K562 (cell line): ENCODE results near the gene EIF2S3. TPM values are rescaled to one million over a fixed set of nuclear protein-coding genes. Genes with fewer than 3 reads are reported as not detected.
A peak's percentile ranks its signal among the peaks of the same experiment; 100 is the strongest.

Experiments
- FOSL1 ChIP-seq: fragments of 200-800 bp; sonication (Bioruptor generic); conservative IDR thresholded peaks from 2 replicates; pipeline ENCODE4 v1.6.1; 2016; ENCODE audit warnings: missing genetic modification characterization, missing compliant biosample characterization
- FOXO4 ChIP-seq: fragments of 450-650 bp; formaldehyde crosslinking; IDR thresholded peaks from 2 replicates; pipeline ENCODE4 v1.4.0; 2020; ENCODE audit warnings: mild to moderate bottlenecking, moderate library complexity
- NFE2 ChIP-seq: IDR thresholded peaks from 2 replicates; pipeline ENCODE4 v1.6.1; 2014; ENCODE audit warnings: antibody characterized with exemption, low read depth
- TRIM25 ChIP-seq: fragments of 450-650 bp; IDR thresholded peaks from 2 replicates; pipeline ENCODE4 v1.7.0; 2016; ENCODE audit warnings: borderline replicate concordance
- ZNF124 ChIP-seq: sonication (generic); formaldehyde crosslinking; IDR thresholded peaks from 2 replicates; pipeline ENCODE4 v1.8.1; 2022; ENCODE audit warnings: missing genetic modification reagents
- ZNF217 ChIP-seq: sonication (generic); formaldehyde crosslinking; IDR thresholded peaks from 2 replicates; pipeline ENCODE4 v1.8.0; 2022; ENCODE audit warnings: mild to moderate bottlenecking, missing genetic modification reagents
- ZNF398 ChIP-seq: fragments of 250-450 bp; sonication (Bioruptor Pico); IDR thresholded peaks from 2 replicates; pipeline ENCODE4 v1.8.0; 2021; ENCODE audit warnings: moderate library complexity, mild to moderate bottlenecking, inconsistent platforms
- ZNF699 ChIP-seq: fragments of 250-450 bp; sonication (Bioruptor Pico); IDR thresholded peaks from 2 replicates; pipeline ENCODE4 v1.8.0; 2021; ENCODE audit warnings: mild to moderate bottlenecking, moderate library complexity; ENCODE audit not compliant: insufficient replicate concordance
- polyA plus RNA-seq, 8 experiments: library from polyadenylated mRNA; depleted of rRNA in 4 of 8; stranded (reverse) in 5 of 8; unstranded in 3 of 8; fragments of >200 nt; fragmentation: Nextera tagmentation in 2 of 8; fragmentation: Illumina TruSeq in 1 of 8; extraction: Ambion mirVana in 2 of 8; extraction: Trizol in 1 of 8; gene quantifications; 2 replicates each; pipeline versions ENCODE4 v1.2.1 to v1.2.3, GENCODE V29; 2011 to 2014; ENCODE audit warnings: inconsistent platforms in 1 of 8, missing spikeins in 1 of 8
- total RNA-seq, 7 experiments: library from RNA; depleted of rRNA in 6 of 7; stranded (reverse); fragments of >200 nt in 6 of 7; fragmentation: Illumina TruSeq in 2 of 7; extraction: Trizol in 2 of 7; gene quantifications; 2 replicates each; pipeline versions ENCODE4 v1.2.1 to v1.2.3, GENCODE V29; 2011 to 2021; ENCODE audit warnings: low replicate concordance in 1 of 7
- TF ChIP-seq, protein P1 (sequence below): fragments of 200-600 bp; sonication (generic); IDR thresholded peaks from one replicate; pipeline ENCODE4 v1.6.1; 2012; ENCODE audit warnings: mild to moderate bottlenecking, low read depth, low read length, inconsistent platforms

Gene EIF2S3
- total and polyA plus RNA-seq, 9 of the 15 experiments (the other 6 are each of a cell fraction or from before 2014, with no cell fraction given): 148 to 439 (median 275) TPM

- TF ChIP-seq, protein P1, sequence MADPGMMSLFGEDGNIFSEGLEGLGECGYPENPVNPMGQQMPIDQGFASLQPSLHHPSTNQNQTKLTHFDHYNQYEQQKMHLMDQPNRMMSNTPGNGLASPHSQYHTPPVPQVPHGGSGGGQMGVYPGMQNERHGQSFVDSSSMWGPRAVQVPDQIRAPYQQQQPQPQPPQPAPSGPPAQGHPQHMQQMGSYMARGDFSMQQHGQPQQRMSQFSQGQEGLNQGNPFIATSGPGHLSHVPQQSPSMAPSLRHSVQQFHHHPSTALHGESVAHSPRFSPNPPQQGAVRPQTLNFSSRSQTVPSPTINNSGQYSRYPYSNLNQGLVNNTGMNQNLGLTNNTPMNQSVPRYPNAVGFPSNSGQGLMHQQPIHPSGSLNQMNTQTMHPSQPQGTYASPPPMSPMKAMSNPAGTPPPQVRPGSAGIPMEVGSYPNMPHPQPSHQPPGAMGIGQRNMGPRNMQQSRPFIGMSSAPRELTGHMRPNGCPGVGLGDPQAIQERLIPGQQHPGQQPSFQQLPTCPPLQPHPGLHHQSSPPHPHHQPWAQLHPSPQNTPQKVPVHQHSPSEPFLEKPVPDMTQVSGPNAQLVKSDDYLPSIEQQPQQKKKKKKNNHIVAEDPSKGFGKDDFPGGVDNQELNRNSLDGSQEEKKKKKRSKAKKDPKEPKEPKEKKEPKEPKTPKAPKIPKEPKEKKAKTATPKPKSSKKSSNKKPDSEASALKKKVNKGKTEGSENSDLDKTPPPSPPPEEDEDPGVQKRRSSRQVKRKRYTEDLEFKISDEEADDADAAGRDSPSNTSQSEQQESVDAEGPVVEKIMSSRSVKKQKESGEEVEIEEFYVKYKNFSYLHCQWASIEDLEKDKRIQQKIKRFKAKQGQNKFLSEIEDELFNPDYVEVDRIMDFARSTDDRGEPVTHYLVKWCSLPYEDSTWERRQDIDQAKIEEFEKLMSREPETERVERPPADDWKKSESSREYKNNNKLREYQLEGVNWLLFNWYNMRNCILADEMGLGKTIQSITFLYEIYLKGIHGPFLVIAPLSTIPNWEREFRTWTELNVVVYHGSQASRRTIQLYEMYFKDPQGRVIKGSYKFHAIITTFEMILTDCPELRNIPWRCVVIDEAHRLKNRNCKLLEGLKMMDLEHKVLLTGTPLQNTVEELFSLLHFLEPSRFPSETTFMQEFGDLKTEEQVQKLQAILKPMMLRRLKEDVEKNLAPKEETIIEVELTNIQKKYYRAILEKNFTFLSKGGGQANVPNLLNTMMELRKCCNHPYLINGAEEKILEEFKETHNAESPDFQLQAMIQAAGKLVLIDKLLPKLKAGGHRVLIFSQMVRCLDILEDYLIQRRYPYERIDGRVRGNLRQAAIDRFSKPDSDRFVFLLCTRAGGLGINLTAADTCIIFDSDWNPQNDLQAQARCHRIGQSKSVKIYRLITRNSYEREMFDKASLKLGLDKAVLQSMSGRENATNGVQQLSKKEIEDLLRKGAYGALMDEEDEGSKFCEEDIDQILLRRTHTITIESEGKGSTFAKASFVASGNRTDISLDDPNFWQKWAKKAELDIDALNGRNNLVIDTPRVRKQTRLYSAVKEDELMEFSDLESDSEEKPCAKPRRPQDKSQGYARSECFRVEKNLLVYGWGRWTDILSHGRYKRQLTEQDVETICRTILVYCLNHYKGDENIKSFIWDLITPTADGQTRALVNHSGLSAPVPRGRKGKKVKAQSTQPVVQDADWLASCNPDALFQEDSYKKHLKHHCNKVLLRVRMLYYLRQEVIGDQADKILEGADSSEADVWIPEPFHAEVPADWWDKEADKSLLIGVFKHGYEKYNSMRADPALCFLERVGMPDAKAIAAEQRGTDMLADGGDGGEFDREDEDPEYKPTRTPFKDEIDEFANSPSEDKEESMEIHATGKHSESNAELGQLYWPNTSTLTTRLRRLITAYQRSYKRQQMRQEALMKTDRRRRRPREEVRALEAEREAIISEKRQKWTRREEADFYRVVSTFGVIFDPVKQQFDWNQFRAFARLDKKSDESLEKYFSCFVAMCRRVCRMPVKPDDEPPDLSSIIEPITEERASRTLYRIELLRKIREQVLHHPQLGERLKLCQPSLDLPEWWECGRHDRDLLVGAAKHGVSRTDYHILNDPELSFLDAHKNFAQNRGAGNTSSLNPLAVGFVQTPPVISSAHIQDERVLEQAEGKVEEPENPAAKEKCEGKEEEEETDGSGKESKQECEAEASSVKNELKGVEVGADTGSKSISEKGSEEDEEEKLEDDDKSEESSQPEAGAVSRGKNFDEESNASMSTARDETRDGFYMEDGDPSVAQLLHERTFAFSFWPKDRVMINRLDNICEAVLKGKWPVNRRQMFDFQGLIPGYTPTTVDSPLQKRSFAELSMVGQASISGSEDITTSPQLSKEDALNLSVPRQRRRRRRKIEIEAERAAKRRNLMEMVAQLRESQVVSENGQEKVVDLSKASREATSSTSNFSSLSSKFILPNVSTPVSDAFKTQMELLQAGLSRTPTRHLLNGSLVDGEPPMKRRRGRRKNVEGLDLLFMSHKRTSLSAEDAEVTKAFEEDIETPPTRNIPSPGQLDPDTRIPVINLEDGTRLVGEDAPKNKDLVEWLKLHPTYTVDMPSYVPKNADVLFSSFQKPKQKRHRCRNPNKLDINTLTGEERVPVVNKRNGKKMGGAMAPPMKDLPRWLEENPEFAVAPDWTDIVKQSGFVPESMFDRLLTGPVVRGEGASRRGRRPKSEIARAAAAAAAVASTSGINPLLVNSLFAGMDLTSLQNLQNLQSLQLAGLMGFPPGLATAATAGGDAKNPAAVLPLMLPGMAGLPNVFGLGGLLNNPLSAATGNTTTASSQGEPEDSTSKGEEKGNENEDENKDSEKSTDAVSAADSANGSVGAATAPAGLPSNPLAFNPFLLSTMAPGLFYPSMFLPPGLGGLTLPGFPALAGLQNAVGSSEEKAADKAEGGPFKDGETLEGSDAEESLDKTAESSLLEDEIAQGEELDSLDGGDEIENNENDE: no peak
- TF ChIP-seq FOSL1 (tag): no peak
- no peak for TF ChIP-seq ZNF217 (CRISPR knock-in tag)
- no peak for TF ChIP-seq ZNF124 (CRISPR knock-in tag)
- TF ChIP-seq FOXO4 (CRISPR knock-in tag): no peak
- no peak for TF ChIP-seq ZNF398 (CRISPR knock-in tag)
- no peak for TF ChIP-seq ZNF699 (CRISPR knock-in tag)
- TF ChIP-seq NFE2: 0 out of 2 replicates have a peak, but pooled peaks have one; percentile 2
- no peak for TF ChIP-seq TRIM25
Observed at GRCh38 chrX:24081661-24082154, 27.0 kb downstream of the EIF2S3 start (continued).
